ENCODE data around the gene IPPK. TPM values are rescaled to one million over a fixed set of nuclear protein-coding genes. Genes with fewer than 3 reads are reported as not detected.

Gene IPPK
- total RNA-seq, 2 experiments from 2014 or later: 12.5 to 15.8 TPM

- H3K4me3 Mint-ChIP-seq: peak overlapping the region; percentile 95
- TF ChIP-seq CTCF (IDR thresholded peaks at IDR 0.05): no peak
- ChIA-PET CTCF (no interaction called here), POLR2A (no interaction called here)
- DNase-seq (peak; percentile 74), ATAC-seq (peak; percentile 11)
- H3K9me3 Mint-ChIP-seq: no peaks in the 10 kb centered on the region
- peak overlapping the region; percentile 86 for H3K27ac Mint-ChIP-seq
- H3K36me3 Mint-ChIP-seq (ENCODE audit: low read depth): peaks cover 20% of the 10 kb centered on the region
- no peaks in the 10 kb centered on the region for H3K27me3 Mint-ChIP-seq
- intact Hi-C loops (cut with micrococcal nuclease): no loop called here
- H3K4me1 Mint-ChIP-seq (ENCODE audit: low read depth): peaks cover 45% of the 10 kb centered on the region
Observed at GRCh38 chr9:92668746-92669526, 995 bp downstream of the IPPK start.

- ChIA-PET CTCF (no interaction called here), POLR2A (interaction anchor here (0.6 kb wide), 1 partner anchor 1493 kb away, joined by 3 read pairs; no protein-coding TSS in a partner anchor)
- Mint-ChIP-seq H3K4me1 (ENCODE audit: low read depth) (peaks cover 54% of the 10 kb centered on the region), H3K27ac (peak overlapping the region; percentile 34), H3K9me3 (no peaks in the 10 kb centered on the region), H3K36me3 (ENCODE audit: low read depth) (peaks cover 23% of the 10 kb centered on the region), H3K27me3 (no peaks in the 10 kb centered on the region), H3K4me3 (no peak overlapping the region)
- ATAC-seq: no peak
- intact Hi-C loops (cut with micrococcal nuclease): no loop called here
- no peak for TF ChIP-seq CTCF (IDR thresholded peaks at IDR 0.05)
- no peak for DNase-seq
Observed at GRCh38 chr9:92666912-92667532, 2.9 kb downstream of the IPPK start.

- H3K9me3 Mint-ChIP-seq: no peaks in the 10 kb centered on the region
- H3K4me3 Mint-ChIP-seq: no peak overlapping the region
- TF ChIP-seq CTCF (IDR thresholded peaks at IDR 0.05): no peak
- CTCF ChIA-PET: no interaction called here
- DNase-seq (no peak), ATAC-seq (no peak)
- H3K4me1 Mint-ChIP-seq (ENCODE audit: low read depth): peaks cover 58% of the 10 kb centered on the region
- H3K36me3 Mint-ChIP-seq (ENCODE audit: low read depth): peaks cover 27% of the 10 kb centered on the region
- H3K27me3 Mint-ChIP-seq: no peaks in the 10 kb centered on the region
- intact Hi-C loops (cut with micrococcal nuclease): no loop called here
- POLR2A ChIA-PET: interaction anchor here (0.6 kb wide), 1 partner anchor 1492 kb away, joined by 3 read pairs; no protein-coding TSS in a partner anchor
- peak overlapping the region; percentile 77 for H3K27ac Mint-ChIP-seq
Observed at GRCh38 chr9:92666236-92666635, 3.7 kb downstream of the IPPK start.

- TF ChIP-seq CTCF (IDR thresholded peaks at IDR 0.05): no peak
- ATAC-seq (no peak), DNase-seq (no peak)
- Mint-ChIP-seq H3K27me3 (no peaks in the 10 kb centered on the region), H3K4me1 (ENCODE audit: low read depth) (peaks cover 58% of the 10 kb centered on the region), H3K4me3 (peak overlapping the region; percentile 1), H3K9me3 (no peaks in the 10 kb centered on the region), H3K36me3 (ENCODE audit: low read depth) (peaks cover 27% of the 10 kb centered on the region), H3K27ac (peak overlapping the region; percentile 77)
- POLR2A ChIA-PET: no interaction called here
- CTCF ChIA-PET: no interaction called here
- intact Hi-C loops (cut with micrococcal nuclease): no loop called here
Observed at GRCh38 chr9:92665836-92666235, 4.1 kb downstream of the IPPK start.

Data from activated CD8-positive, alpha-beta T cell treated with anti-CD3 and anti-CD28 coated beads for 36 hours (primary cell).